KOPT-K1 (cell line): ENCODE data around the gene TMEM30B.

Experiments
- H3K27ac ChIP-seq: fragments of 200-600 bp; sonication (generic); 2 replicates; pipeline ENCODE4 v1.5.1; 2016; ENCODE audit warnings: antibody characterized with exemption, mild to moderate bottlenecking, low read depth, low read length; ENCODE audit not compliant: poor library complexity, severe bottlenecking
- H3K36me3 ChIP-seq: fragments of 200-600 bp; sonication (generic); 2 replicates; pipeline ENCODE4 v1.5.1; 2017; ENCODE audit warnings: antibody characterized with exemption, mild to moderate bottlenecking, low read length, moderate library complexity; ENCODE audit not compliant: insufficient read depth
- H3K9me3 ChIP-seq: fragments of 200-600 bp; sonication (generic); 2 replicates; pipeline ENCODE4 v1.5.1; 2017; ENCODE audit warnings: antibody characterized with exemption, low read length, mild to moderate bottlenecking; ENCODE audit not compliant: insufficient read depth, poor library complexity, severe bottlenecking

The TMEM30B gene

GRCh38 chr14:61284001-61284400 is 2.9 kb upstream of the TMEM30B start:
- Histone ChIP-seq H3K9me3 (peaks cover 7% of the 10 kb centered on the region), H3K36me3 (no peaks in the 10 kb centered on the region), H3K27ac (peak overlapping the region; percentile 40)

- peaks cover 7% of the 10 kb centered on the region for H3K9me3 ChIP-seq
- H3K27ac ChIP-seq: no peak overlapping the region
- H3K36me3 ChIP-seq: no peaks in the 10 kb centered on the region
Observed at GRCh38 chr14:61282746-61283145, 1.6 kb upstream of the TMEM30B start.

- H3K27ac ChIP-seq: no peak overlapping the region
Observed at GRCh38 chr14:61281948-61282275, 774 bp upstream of the TMEM30B start.

GRCh38 chr14:61280526-61281185 is 482 bp downstream of the TMEM30B start:
- no peak overlapping the region for H3K27ac ChIP-seq
- peaks cover 7% of the 10 kb centered on the region for H3K9me3 ChIP-seq
- H3K36me3 ChIP-seq: no peaks in the 10 kb centered on the region

More at GRCh38 chr14:61281948-61282275, 774 bp upstream of the TMEM30B start:
- H3K9me3 ChIP-seq: peaks cover 7% of the 10 kb centered on the region
- no peaks in the 10 kb centered on the region for H3K36me3 ChIP-seq

GRCh38 chr14:61280092-61280525 is 1.0 kb downstream of the TMEM30B start:
- Histone ChIP-seq H3K9me3 (peaks cover 7% of the 10 kb centered on the region), H3K27ac (no peak overlapping the region), H3K36me3 (no peaks in the 10 kb centered on the region)

GRCh38 chr14:61279082-61279481 is 2.1 kb downstream of the TMEM30B start:
- peaks cover 7% of the 10 kb centered on the region for H3K9me3 ChIP-seq
- no peaks in the 10 kb centered on the region for H3K36me3 ChIP-seq
- no peak overlapping the region for H3K27ac ChIP-seq

- Histone ChIP-seq H3K9me3 (peaks cover 7% of the 10 kb centered on the region), H3K27ac (no peak overlapping the region), H3K36me3 (no peaks in the 10 kb centered on the region)
Observed at GRCh38 chr14:61277784-61278183, 3.4 kb downstream of the TMEM30B start.

GRCh38 chr14:61277232-61277631 is 3.9 kb downstream of the TMEM30B start:
- peaks cover 7% of the 10 kb centered on the region for H3K9me3 ChIP-seq
- no peak overlapping the region for H3K27ac ChIP-seq

GRCh38 chr14:61271552-61271951 is 9.6 kb downstream of the TMEM30B start:
- no peak overlapping the region for H3K27ac ChIP-seq
- H3K9me3 ChIP-seq: no peaks in the 10 kb centered on the region
- no peaks in the 10 kb centered on the region for H3K36me3 ChIP-seq

More at GRCh38 chr14:61277232-61277631, 3.9 kb downstream of the TMEM30B start:
- H3K36me3 ChIP-seq: no peaks in the 10 kb centered on the region

- Histone ChIP-seq H3K36me3 (no peaks in the 10 kb centered on the region), H3K9me3 (no peaks in the 10 kb centered on the region), H3K27ac (no peak overlapping the region)
Observed at GRCh38 chr14:61270714-61271113, 10.4 kb downstream of the TMEM30B start.

- Histone ChIP-seq H3K27ac (no peak overlapping the region), H3K9me3 (no peaks in the 10 kb centered on the region), H3K36me3 (no peaks in the 10 kb centered on the region)
Observed at GRCh38 chr14:61269321-61270083, 11.6 kb downstream of the TMEM30B start.

GRCh38 chr14:61268812-61269211 is 12.3 kb downstream of the TMEM30B start:
- Histone ChIP-seq H3K9me3 (no peaks in the 10 kb centered on the region), H3K36me3 (no peaks in the 10 kb centered on the region), H3K27ac (no peak overlapping the region)

- no peak overlapping the region for H3K27ac ChIP-seq
- H3K9me3 ChIP-seq: no peaks in the 10 kb centered on the region
Observed at GRCh38 chr14:61266891-61267740, 14.0 kb downstream of the TMEM30B start.

GRCh38 chr14:61266436-61266835 is 14.7 kb downstream of the TMEM30B start:
- Histone ChIP-seq H3K9me3 (no peaks in the 10 kb centered on the region), H3K27ac (no peak overlapping the region), H3K36me3 (no peaks in the 10 kb centered on the region)

More at GRCh38 chr14:61266891-61267740, 14.0 kb downstream of the TMEM30B start:
- no peaks in the 10 kb centered on the region for H3K36me3 ChIP-seq

GRCh38 chr14:61264651-61265050 is 16.5 kb downstream of the TMEM30B start:
- Histone ChIP-seq H3K9me3 (no peaks in the 10 kb centered on the region), H3K27ac (no peak overlapping the region), H3K36me3 (no peaks in the 10 kb centered on the region)
